NCI-H1092 treated with DMSO at 0.1 percent for 48 hours (cell line): ENCODE measurements around the gene TUB.

Experiments used
- DNase-seq: peaks from one replicate; lab custom pipeline; 2025; lab: John Stamatoyannopoulos, UW

TUB gene, protein sequence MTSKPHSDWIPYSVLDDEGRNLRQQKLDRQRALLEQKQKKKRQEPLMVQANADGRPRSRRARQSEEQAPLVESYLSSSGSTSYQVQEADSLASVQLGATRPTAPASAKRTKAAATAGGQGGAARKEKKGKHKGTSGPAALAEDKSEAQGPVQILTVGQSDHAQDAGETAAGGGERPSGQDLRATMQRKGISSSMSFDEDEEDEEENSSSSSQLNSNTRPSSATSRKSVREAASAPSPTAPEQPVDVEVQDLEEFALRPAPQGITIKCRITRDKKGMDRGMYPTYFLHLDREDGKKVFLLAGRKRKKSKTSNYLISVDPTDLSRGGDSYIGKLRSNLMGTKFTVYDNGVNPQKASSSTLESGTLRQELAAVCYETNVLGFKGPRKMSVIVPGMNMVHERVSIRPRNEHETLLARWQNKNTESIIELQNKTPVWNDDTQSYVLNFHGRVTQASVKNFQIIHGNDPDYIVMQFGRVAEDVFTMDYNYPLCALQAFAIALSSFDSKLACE

DNA sequence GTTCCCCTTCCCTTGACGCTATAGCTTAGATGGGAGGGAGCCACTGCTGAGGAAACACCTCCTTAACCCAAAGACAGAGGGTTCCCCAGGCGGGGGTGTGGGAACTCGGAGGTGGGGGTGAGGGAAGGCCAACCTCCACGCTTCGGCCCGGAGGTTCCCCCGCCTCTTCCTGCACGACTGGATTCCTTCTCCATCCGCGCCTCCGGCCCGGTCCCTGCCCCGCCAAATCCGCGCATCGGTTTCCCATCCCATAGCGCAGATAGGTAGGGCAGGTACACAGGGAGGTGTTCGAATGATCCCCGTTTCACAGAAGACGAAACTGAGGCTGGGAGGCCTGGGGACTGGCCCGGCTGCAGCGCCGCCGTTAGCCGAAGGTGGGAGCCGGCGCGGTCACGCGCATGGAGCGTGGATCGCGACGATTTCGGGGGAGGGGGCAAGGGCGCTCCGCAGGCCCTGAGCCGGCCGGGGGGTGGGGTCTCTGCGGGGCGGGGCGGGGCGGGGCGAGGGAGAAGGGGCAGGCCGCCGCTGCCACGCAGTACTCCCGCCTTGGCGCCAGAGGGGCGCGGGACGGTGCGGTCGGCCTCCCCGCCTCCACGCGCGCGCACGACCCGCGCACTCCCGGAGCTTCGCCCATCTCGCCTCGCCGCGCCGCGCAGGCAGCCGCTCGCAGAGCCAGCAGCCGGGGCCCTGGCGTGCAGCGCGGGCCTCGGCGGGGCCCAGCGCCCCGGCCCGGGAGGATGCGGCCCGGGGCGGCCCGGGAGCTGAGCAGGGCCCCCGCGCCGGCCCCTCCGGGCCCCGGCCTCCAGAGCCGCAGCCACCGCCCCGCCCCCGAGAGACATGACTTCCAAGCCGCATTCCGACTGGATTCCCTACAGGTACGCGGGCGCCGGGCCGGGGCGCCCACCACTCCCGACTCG lies at the start of gene TUB:
TSS of gene TUB (plus strand) at position 538 of the 917 bp plus-strand sequence. CDS start at position 838, 300 bp downstream.
- DNase-seq, result no peak

DNA sequence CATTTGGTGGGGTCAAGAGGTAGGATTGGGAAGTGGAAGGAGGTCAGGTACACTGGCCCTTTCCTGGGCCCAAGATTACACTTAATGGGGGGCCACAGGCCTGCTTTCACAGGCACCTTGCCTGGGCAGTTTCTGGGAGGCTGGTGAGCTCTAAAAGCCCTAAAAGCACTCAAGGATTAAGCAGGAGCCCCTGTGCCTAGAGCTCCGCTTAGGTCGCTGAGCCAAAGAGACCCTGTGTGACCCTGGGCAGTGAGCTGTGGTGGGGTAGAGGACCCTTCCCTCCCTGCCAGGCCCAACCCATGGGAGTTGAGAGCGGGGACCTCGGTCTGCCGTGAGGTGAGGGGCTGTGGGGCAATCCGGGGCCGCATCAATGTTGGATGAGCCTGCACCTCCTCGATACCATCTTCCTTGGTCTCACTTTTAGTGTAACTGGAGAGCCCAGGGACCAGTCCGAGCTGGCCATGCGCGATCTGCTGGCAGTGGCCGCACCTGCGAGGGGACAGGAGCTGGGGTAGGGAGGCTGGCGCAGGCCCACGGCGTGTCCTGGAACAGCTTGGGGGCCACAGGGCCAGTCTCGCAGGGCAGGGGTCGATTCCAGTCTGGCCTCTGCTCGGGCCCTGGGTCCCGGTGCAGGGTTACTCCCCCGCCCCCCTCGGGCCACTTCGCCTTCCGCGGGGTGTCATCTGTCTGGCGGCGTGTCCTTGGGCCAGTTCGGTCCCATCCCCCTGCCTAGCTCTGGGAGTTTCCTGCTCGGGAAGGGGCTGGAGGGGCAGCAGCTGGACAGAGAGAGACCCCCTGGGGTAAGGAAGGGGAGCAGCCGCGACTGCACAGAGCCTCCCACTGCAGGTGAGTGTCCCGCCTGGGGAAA lies 49.5 kb upstream of the TUB start:
- no peak for DNase-seq

DNA sequence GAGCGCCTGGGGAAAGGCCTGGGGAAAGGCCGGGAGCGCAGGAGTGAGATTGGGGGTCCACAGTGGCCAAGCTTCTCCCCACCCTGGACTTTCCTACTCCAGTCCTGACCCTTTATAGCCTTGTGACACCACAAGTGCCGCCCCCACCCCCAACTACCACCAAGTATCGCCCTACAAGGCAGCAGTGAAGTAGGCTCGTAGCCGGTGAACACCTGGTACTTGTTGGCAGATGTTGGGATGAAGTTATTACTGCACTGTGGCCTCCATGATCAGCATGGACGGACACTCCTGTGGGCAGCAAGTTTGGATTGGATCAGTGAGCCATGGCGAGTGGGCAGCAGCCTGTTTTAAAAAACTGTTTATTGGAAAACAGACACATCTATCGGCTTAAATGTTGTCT lies 48.9 kb upstream of the TUB start:
- DNase-seq, result no peak

DNA sequence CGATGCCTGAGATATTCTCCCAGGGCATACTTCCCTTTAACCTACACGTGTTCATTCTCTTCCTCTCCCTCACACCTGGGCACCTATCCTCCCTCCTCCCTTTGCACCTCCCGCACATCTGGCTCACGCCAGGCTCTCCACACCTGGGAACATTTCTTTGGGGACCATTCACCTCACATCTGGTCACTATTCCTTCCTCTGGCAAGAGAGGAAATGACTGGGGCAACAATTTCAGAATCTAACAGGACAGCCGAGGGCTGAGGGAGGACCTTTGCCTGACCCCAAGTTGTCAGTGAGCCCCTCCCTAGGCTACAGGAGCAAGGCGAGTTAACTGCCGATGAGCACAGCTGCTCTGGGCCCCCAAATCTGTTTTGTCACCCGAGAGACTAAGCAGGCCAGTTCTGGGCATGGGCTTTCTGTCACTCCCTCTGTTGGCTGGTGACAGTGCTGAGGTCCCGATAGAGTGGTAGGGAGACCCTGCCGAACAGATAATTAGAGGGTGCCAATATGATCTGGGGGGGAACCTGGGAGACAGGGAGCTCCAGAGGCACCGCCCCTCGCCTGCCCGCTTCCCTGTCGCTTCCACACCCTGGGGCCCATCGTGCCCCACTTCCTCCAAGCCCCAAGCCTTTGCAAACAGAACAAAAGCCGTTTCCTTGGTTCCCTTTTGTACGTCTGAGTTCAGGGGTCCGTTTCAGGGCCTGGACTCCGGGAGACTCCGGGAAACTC lies 48.3 kb upstream of the TUB start:
- no peak for DNase-seq

DNA sequence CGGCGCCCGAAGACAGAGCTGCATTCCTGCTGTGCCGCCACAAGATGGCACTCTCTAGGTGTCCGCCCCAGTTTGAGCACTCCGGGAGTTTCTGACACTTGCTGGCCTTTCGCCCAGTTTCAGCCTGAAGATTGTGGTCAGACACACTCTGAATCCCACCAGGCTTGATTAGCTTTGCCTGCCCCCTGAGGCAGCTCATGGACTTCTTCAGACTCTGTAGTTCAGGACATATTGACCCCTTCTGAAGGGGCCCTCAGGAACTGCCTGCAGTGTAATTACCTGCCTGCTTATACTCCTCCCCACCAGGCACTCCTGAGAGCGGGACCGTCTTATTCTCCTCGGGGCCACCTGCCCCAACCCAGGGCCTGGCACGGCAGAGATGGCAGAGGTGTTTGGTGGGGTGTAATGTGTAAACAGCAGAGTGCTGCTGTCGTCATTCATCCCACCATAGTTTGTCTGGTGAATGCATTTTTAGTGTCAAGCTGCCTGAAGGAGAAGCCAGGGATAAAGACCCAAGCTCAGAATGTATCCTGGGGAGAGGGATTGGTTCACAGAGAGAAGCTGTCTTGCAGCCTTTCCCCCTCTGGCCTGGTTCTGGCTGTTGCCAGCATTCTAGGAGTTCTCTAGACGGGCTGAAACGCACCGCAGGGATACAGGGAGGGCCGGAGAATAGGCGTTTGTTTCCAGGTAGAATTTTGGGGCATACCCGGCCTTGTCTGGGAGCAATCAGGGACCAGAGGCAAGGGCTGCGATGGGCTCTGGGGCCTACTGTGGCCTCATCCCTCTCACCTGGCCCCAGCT lies 47.5 kb upstream of the TUB start:
- DNase-seq, result peak; percentile 56

DNA sequence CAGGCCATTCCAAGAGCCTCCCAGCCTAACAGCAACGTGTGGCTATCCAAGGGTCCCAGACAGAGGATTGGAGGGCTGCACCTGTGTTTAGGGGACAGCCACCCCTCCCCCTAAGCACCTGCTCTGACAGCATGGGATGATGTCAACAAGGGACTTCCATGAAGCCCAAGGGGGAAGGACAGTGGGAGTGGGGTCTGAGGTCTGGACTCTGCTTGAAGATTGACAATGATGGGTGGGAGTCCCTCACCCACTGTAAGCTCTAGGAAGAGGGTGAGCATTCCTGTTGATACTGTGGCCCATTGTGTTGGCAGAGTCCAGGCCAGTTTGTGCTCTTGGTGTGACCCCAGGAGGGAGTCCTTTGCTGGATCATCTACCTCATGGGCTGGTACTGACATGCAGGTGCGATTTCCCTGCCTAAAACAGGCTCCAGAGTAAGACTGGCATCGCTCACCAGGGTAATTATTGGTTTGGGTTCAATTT lies 46.9 kb upstream of the TUB start:
- no peak for DNase-seq

DNA sequence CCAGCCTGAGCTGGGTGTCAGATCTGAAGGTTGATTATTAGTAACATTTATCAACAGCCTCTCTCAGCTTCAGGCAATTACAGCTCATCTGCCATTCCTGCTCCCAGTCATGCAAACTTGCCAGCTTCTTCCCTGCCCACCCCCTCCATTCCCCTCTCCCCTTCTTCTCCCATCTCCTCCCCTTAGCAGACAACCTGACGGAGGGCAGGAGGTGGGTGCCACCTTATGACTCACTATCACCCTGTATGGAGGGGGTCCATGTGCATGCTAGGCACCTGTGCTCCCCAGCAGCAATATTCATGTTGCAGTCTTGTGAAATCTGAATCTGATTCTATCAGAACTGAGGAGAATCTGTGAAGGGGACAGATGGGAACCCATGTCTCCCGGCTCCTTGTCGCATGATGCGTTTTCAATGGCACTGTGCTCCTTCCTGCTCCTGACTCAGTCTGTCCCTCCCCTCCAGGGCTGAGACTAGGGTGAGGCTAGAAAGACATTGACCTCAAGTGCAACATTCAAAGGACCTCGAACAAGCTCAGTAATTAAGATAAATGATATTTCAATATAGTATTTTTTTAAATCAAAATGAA lies 46.3 kb upstream of the TUB start:
- no peak for DNase-seq

DNA sequence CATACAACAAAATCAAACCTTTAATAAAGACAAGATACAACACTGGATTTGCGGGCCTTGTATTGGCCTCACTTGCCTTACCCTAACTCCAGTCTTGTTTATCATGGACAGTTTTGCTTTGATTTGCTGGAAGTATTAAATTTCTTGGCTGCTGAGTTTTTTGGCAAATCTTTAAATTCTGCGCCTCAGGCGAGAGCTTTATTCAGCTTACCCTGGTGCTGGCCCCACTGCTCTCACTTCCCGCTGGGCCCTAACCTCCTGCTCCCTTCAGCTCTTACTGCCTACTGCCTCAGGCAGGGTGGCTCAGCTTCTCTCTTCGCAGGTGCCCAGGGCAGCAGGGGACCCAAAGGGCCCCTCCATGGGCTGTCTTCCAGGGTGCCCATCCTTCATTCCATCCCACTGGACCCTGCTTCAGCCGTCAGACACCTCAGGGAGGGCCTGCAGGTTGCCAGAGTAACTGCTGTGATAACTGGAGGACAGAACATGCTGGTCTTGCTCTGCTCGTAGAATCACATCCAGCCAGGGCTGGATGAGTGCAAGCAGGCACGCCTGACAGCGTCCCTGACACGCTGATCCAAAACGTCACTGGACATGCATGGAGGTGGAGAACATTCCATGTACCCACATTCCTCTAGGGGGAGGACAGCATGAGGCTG lies 45.7 kb upstream of the TUB start:
- DNase-seq, result no peak

DNA sequence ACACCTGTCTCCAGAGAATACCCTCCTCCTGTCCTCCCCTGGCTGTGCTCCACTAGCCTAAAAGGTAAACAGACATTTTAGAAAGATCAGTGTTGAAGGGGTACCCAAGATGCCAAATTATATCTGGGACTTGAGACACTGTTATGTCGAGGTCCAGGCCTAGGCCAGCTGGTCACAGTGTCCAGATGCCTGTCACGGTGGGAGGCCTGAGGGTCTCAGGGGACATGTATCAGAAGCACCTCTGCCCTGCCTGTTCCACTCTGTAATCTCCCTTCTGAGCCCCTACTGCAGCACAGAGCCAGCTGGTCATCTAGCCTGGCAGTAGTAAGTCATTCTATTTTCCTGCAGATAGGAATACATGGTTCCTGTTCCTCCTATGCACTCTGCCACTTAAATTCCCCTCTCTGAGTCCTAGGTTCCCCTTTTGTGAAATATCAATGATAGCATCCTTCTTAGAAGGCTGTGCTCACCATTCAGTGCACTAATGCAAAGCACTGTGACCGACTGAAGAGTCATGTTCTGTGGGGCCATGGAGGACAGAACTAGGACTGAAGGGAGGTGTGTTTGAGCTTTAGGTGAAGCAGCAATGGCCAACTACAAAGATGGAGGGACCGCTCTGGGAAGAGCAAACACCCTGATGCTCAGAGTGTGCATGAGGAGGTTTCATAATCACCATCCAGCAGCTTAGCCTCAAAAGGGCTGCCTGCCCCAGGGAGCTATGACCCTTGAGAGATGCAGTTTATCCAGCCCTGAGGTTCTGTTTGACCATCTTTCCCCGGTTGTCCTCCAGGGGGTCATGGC lies 44.8 kb upstream of the TUB start:
- DNase-seq, result no peak

DNA sequence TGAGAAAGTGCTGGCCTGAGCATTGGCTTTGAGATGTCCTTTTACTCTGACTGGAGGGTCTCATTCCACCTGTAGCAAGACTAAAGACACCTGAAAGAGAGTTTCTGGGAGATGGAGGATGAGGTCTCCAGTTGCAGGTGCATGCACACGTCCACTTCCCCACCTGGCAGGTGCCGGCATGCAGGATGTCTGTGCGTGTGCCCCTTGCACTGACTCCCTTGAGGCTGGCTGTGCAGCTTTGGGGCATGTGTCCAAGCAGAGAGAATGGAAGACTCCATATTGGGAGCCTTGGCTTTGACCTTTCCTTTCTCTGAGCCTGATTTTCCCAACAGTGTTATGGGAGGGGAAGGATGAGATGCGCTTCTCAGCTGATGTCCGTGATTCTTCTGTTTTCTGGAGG lies 44.0 kb upstream of the TUB start:
- DNase-seq, result no peak

DNA sequence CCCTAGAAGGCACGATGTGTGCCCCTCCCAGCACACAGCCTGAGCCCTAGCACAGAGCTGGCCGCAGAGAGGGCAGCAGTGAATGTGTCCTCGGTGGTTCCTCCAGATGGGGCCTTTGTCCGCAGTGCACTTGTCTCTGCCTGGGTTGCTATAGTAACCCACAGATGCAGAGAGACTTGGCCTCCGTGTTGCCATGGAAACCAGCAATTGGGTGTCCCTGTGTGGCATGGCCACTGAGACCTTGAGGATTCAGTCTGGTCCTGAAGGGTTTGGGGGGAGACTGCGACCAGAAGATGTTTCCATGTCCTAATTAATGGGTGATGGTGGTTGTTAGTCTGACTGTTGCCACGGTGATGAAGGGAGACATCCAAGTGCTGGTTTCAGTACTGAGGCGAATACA lies 42.6 kb upstream of the TUB start:
- DNase-seq, result peak; percentile 16

DNA sequence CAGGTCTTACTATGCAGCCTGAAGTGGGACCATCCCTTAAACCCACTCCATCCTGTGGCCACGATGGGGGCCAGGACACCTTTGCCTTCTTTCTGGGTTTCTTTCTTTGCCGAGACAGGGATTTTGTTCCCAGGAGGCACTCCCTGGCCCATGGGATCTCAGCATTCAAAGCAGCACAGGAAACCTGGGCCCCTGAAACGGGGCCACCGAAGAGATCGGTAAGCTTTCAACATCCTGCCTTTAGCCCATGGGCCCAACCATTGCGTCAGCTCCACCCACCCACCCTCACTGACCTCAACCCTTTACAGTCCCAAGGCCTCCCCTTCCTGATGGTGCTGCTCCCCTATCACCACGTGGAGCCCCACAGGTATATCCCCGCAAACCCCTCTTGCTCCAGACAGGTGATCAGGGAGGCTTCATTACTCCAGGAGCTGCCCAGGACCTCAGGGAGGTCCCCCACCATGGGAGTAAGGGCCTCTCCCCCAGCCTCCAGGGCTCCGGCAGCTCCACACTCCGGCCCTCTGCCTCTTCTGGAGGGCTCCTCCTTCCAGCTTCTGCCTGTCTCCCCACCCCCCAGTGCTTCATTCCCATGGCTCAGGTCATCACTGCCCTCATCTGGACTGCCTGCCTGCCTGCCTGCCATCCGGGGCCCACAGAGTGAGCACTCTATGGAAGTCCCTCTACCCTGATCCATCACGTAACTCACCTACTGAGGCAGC lies 42.0 kb upstream of the TUB start:
- DNase-seq, result no peak

DNA sequence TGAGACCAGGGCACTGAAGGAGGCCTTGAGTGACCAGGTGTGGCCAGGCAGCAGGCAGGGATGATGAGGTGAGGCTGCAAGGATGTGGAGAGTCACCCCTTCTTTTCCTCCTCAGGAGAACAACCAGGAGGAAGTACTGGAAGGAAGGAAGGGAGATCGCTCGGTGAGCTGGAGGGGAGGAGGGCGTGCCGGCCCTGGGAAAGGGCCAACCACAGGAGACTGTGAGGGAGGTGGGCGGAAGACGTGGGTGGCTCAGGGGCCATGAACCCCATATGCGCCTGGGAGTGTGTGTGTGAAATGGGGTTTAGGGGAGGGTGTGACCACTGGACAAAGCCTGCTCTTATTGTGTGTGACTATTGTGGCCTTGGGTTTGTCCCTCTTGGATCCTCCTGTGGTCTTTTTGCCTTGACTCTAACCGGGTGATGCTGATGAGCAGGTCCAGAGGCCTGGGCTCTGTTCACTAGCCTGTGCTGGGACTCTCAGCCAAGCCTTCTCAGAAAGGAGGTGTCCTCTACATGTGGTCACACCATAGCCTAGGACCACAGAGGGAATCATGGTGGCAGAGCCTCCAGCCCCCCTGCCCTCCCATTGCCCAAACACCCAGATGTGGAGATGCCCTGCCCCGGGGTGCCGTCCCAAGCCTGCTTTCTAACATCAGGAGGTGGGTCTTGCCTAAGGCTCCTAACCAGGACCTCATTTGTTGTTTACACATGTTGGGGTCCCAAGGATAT lies 41.3 kb upstream of the TUB start:
- no peak for DNase-seq

DNA sequence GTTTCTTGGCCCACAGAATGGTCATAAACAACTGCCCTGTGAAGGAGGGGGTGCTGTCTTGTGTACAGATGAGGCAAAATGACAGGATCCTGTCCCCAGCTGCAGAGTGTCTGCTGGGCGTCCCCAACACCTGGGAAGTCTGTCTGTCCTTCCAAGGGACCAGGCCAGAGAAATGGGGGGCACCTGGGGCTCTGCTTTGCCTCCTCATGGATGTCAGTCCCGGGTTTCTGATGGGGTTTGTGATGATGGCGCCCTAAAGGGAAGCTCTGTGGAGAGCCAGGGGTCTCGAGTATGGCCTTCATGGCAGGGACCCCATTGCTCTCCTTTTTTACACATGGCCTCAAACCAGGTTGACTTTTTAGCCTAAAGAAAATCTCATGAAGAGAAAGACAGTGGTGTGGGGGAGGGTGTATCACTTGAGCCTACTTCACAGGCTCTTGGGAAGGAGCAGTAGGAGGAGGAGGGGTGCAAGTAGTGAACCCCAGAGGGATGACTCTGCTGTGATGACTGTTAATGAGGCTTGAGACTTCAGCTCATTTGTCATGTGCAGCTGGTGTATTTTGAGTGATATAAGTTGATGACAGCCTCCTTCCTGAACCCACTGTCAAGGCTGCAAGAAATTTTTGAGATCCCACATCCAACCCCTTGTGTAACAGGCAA lies 40.6 kb upstream of the TUB start:
- no peak for DNase-seq

DNA sequence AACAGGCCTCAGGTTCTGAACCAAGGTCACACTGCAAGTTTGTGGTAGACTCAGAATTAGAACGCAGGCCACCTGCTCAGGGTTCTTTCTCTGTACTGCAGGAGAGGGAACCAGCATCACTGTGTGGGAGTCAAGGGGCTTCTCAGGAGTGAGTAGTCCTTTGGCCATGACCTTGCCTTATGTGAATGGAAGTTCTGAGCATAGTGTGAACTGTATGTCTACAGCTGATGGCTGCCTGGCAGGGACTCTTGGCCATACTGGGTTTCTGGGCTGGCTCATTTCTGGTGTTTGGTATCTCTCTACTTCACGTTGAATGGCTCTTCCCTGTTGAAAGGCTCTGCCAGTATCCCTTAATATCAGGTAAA lies 40.1 kb upstream of the TUB start:
- DNase-seq, result no peak

DNA sequence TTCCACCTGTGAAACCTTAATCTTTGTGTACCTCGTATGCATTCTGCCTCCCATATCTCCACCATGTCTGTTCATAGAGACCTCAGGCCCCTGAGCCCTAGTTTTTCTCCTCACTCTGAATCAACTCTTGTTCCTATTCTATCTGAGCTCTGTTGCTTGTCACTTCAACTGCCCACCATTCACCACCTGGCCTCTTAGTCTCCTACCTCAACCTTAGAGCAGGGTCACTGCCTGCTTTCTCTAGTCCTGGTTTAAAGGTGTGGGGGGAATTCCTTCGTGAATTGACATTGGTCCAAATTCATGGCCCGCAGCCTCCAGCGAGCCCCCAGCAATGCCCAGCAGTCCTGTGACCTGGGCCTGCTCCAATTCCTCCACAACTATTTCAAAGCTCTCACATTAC lies 39.4 kb upstream of the TUB start:
- no peak for DNase-seq

DNA sequence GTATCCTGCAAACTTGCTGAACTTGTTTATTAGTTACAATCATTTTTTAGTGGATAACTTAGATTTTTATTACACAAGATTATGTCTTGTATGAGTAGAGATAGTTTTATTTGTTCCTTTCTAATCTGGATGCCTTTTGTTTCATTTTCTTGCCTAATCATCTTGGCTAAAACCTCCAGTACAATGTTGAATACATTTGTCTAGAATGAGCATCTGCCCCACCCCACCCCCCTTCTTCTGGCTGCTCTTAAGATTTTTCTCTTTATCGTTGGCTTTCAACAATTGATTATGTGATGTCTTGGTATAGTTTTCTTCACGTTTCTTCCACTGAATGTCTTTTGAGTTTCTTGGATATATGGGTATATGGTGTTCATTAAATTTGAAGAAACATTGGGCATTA lies 37.3 kb upstream of the TUB start:
- DNase-seq, result no peak
